Measurements from ENCODE around the gene SLC25A11. TPM values are rescaled to one million over a fixed set of nuclear protein-coding genes. Genes with fewer than 3 reads are reported as not detected.
A peak's percentile ranks its signal among the peaks of the same experiment; 100 is the strongest.

The SLC25A11 gene
- total and polyA plus RNA-seq, 2 donors (not counting 1 experiment from before 2014, with no cell fraction given) = 32.3 to 44.4 TPM

DNA sequence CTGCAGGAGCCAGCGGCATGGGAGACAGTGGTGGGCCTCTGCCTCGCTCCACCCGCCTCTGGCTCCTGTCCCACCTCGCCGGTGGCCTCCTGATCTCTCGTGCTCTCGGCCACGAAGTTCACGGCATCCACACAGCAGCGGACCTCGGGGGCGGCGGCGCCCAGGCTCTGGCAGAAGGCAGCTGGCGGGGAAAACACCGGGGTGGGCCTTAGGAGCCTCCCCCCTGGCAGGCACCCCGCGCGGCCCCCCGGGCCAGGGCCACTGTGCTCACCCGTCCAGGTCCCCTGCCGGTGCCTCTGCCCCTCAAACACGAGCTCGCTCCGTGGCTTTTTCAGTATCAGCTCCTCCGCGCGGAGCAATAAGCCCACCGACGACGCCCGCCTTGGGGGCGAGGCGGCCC lies 40.9 kb downstream of the SLC25A11 start:
- H3K9me3 ChIP-seq (ENCODE audit: control extremely low read depth in 1 of 3, control insufficient read depth in 2 of 3, insufficient read depth in 1 of 3, low read length in 2 of 3) = peaks cover 0 to 25% (median 0%) of the 10 kb centered on the region in 3 donors
- H3K9ac ChIP-seq (ENCODE audit: low read length) = peak overlapping the region; percentile 68
- intact Hi-C loops (cut with micrococcal nuclease) = loop anchor here (1.0 kb wide), 2 partner anchors 68 to 179 kb away; partner anchors contain the start of genes SPAG7 and ZFP3
- TF ChIP-seq, protein P1, sequence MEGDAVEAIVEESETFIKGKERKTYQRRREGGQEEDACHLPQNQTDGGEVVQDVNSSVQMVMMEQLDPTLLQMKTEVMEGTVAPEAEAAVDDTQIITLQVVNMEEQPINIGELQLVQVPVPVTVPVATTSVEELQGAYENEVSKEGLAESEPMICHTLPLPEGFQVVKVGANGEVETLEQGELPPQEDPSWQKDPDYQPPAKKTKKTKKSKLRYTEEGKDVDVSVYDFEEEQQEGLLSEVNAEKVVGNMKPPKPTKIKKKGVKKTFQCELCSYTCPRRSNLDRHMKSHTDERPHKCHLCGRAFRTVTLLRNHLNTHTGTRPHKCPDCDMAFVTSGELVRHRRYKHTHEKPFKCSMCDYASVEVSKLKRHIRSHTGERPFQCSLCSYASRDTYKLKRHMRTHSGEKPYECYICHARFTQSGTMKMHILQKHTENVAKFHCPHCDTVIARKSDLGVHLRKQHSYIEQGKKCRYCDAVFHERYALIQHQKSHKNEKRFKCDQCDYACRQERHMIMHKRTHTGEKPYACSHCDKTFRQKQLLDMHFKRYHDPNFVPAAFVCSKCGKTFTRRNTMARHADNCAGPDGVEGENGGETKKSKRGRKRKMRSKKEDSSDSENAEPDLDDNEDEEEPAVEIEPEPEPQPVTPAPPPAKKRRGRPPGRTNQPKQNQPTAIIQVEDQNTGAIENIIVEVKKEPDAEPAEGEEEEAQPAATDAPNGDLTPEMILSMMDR (IDR thresholded peaks at IDR 0.05) = no peak
- TF ChIP-seq EZH2 (IDR thresholded peaks at IDR 0.05; ENCODE audit: borderline replicate concordance, insufficient read depth, low read depth, low read length, poor library complexity, severe bottlenecking) = no peak
- H3K4me3 Mint-ChIP-seq = peak overlapping the region; percentile 93
- no peaks in the 10 kb centered on the region for H4K20me1 ChIP-seq (ENCODE audit: control insufficient read depth, insufficient read depth, low read length, poor library complexity, severe bottlenecking)
- H3K4me3 ChIP-seq (ENCODE audit: control extremely low read depth in 1 of 5, extremely low read depth in 1 of 5, insufficient read depth in 1 of 5, low read depth in 2 of 5, low read length in 4 of 5) = peak overlapping the region in 4 of 5 experiments; percentile 50 to 73 (median 66)
- no peaks in the 10 kb centered on the region for H3K9me3 Mint-ChIP-seq (ENCODE audit: insufficient read depth)
- H3K27me3 Mint-ChIP-seq = peaks cover 4% of the 10 kb centered on the region
- ChIA-PET CTCF (interaction anchor here (0.7 to 1.8 kb wide), 5 partner anchors 9 to 72 kb away, joined by 3 to 7 read pairs (median 4); no protein-coding TSS in a partner anchor), POLR2A (interaction anchor here (0.9 to 2.1 kb wide), 4 partner anchors 10 to 166 kb away, joined by 3 to 9 read pairs (median 4); partner anchors contain the start of genes RNF167, SLC25A11 and SPAG7)
- no peaks in the 10 kb centered on the region for H3K79me2 ChIP-seq (ENCODE audit: control insufficient read depth, insufficient read depth, low read length)
- 23% methylated on average over 34 of the region's 34 CpGs for WGBS (ENCODE audit: insufficient coverage)
- DNase-seq (no peak), ATAC-seq (ENCODE audit: low read depth) (no peak)
- H3K36me3 ChIP-seq (replicated peaks in 1 of 2; ENCODE audit: control extremely low read depth in 1 of 2, control insufficient read depth in 1 of 2, extremely low read depth in 1 of 2, insufficient read depth in 2 of 2, low read length in 1 of 2) = peaks cover 0 to 31% of the 10 kb centered on the region in 2 experiments
- peaks cover 48% of the 10 kb centered on the region for H3K4me1 Mint-ChIP-seq
- H3K27ac Mint-ChIP-seq = no peak overlapping the region
- peak overlapping the region; percentile 69 for H2AFZ ChIP-seq (ENCODE audit: insufficient read depth, low read depth, low read length, poor library complexity, severe bottlenecking)
- H3K27ac ChIP-seq (ENCODE audit: low read length in 2 of 2) = no peak overlapping the region
- peak overlapping the region; percentile 98 for H3K4me2 ChIP-seq (replicated peaks; ENCODE audit: low read depth, low read length, poor library complexity, severe bottlenecking)
- H3K27me3 ChIP-seq (replicated peaks in 1 of 4; ENCODE audit: control extremely low read depth in 1 of 4, control insufficient read depth in 3 of 4, insufficient read depth in 4 of 4, low read length in 3 of 4) = peaks cover 0 to 24% (median 10%) of the 10 kb centered on the region in 4 experiments
- peaks cover 45 to 53% of the 10 kb centered on the region in 2 donors for H3K4me1 ChIP-seq (ENCODE audit: control insufficient read depth in 2 of 2, insufficient read depth in 2 of 2, low read length in 2 of 2)

DNA sequence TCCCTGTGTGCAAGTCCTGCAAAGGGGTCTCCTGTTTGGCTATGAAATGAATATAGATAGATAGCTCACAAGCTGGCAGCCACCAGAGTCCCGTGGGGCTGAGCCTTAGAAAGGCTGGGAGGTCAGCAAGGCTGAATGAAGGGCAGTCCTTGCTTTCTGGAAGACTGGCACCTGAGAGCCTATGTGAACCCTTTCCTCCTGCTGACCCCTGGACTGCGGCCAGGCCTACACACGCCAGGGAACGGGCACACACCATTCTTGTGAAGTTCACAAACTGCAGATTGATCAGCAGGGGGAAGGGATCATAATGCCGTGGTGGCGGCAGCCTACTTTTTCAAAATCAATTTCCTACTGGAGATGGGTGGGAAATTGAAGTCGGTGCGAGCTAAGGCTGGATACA lies 41.5 kb downstream of the SLC25A11 start:
- peak overlapping the region; percentile 98 for H3K4me2 ChIP-seq (replicated peaks; ENCODE audit: low read depth, low read length, poor library complexity, severe bottlenecking)
- DNase-seq = no peak
- H2AFZ ChIP-seq (ENCODE audit: insufficient read depth, low read depth, low read length, poor library complexity, severe bottlenecking) = no peak overlapping the region
- H3K9me3 ChIP-seq (ENCODE audit: control extremely low read depth in 1 of 3, control insufficient read depth in 2 of 3, insufficient read depth in 1 of 3, low read length in 2 of 3) = peaks cover 0 to 25% (median 0%) of the 10 kb centered on the region in 3 donors
- H3K27me3 Mint-ChIP-seq = no peaks in the 10 kb centered on the region
- ChIA-PET CTCF (interaction anchor here (1.0 to 1.8 kb wide), 2 partner anchors 8 to 163 kb away, joined by 6 to 7 read pairs; no protein-coding TSS in a partner anchor), POLR2A (no interaction called here)
- H3K27me3 ChIP-seq (replicated peaks in 1 of 4; ENCODE audit: control extremely low read depth in 1 of 4, control insufficient read depth in 3 of 4, insufficient read depth in 4 of 4, low read length in 3 of 4) = peaks cover 0 to 24% (median 10%) of the 10 kb centered on the region in 4 experiments
- ATAC-seq (ENCODE audit: low read depth) = no peak
- intact Hi-C loops (cut with micrococcal nuclease) = no loop called here
- H3K4me3 Mint-ChIP-seq = peak overlapping the region; percentile 80
- H3K27ac Mint-ChIP-seq = peak overlapping the region; percentile 37
- peak overlapping the region in 1 of 5 experiments; percentile 66 for H3K4me3 ChIP-seq (ENCODE audit: control extremely low read depth in 1 of 5, extremely low read depth in 1 of 5, insufficient read depth in 1 of 5, low read depth in 2 of 5, low read length in 4 of 5)
- H3K79me2 ChIP-seq (ENCODE audit: control insufficient read depth, insufficient read depth, low read length) = no peaks in the 10 kb centered on the region
- H3K4me1 ChIP-seq (ENCODE audit: control insufficient read depth in 2 of 2, insufficient read depth in 2 of 2, low read length in 2 of 2) = peaks cover 43 to 48% of the 10 kb centered on the region in 2 donors
- peak overlapping the region; percentile 68 for H3K9ac ChIP-seq (ENCODE audit: low read length)
- no peaks in the 10 kb centered on the region for H3K9me3 Mint-ChIP-seq (ENCODE audit: insufficient read depth)
- H4K20me1 ChIP-seq (ENCODE audit: control insufficient read depth, insufficient read depth, low read length, poor library complexity, severe bottlenecking) = no peaks in the 10 kb centered on the region
- TF ChIP-seq, protein P1 (IDR thresholded peaks at IDR 0.05) = no peak
- no peak for TF ChIP-seq EZH2 (IDR thresholded peaks at IDR 0.05; ENCODE audit: borderline replicate concordance, insufficient read depth, low read depth, low read length, poor library complexity, severe bottlenecking)
- 95% methylated on average over 6 of the region's 8 CpGs for WGBS (ENCODE audit: insufficient coverage)
- H3K4me1 Mint-ChIP-seq = peaks cover 44% of the 10 kb centered on the region
- no peak overlapping the region for H3K27ac ChIP-seq (ENCODE audit: low read length in 2 of 2)
- peaks cover 0 to 36% of the 10 kb centered on the region in 2 experiments for H3K36me3 ChIP-seq (replicated peaks in 1 of 2; ENCODE audit: control extremely low read depth in 1 of 2, control insufficient read depth in 1 of 2, extremely low read depth in 1 of 2, insufficient read depth in 2 of 2, low read length in 1 of 2)

Data from B cell (primary cell).